ENCODE measurements around the gene PRKCB. TPM values are rescaled to one million over a fixed set of nuclear protein-coding genes. Genes with fewer than 3 reads are reported as not detected.
A peak's percentile ranks its signal among the peaks of the same experiment; 100 is the strongest.

Gene PRKCB
- total RNA-seq, 4 donors from 2014 or later = 7.7 to 40.0 (median 12.2) TPM

- H3K27me3 ChIP-seq = peaks cover 15% of the 10 kb centered on the region
- TF ChIP-seq POLR2A (IDR thresholded peaks at IDR 0.05) = no peak
- TF ChIP-seq CTCF (IDR thresholded peaks at IDR 0.05) = no peak
- 79% methylated on average over 9 of the region's 9 CpGs for WGBS
- DNase-seq (ENCODE audit: low spot score in 2 of 2) = no peak
- no peaks in the 10 kb centered on the region for H3K36me3 ChIP-seq
- no peaks in the 10 kb centered on the region for H3K9me3 ChIP-seq
- H3K4me3 ChIP-seq = no peak overlapping the region
- no peak overlapping the region for H3K27ac ChIP-seq
- H3K4me1 ChIP-seq = no peaks in the 10 kb centered on the region
Observed at GRCh38 chr16:24052329-24053098, 216.7 kb downstream of the PRKCB start.

GRCh38 chr16:24053099-24053946 is 217.5 kb downstream of the PRKCB start:
- H3K4me3 ChIP-seq = no peak overlapping the region
- no peaks in the 10 kb centered on the region for H3K36me3 ChIP-seq
- no peak overlapping the region for H3K27ac ChIP-seq
- no peak for TF ChIP-seq CTCF (IDR thresholded peaks at IDR 0.05)
- TF ChIP-seq POLR2AphosphoS5 (IDR thresholded peaks at IDR 0.05) = no peak
- no peak for TF ChIP-seq POLR2A (IDR thresholded peaks at IDR 0.05)
- no peak for TF ChIP-seq EP300 (IDR thresholded peaks at IDR 0.05)
- 81% methylated on average over 8 of the region's 8 CpGs for WGBS
- no peaks in the 10 kb centered on the region for H3K9me3 ChIP-seq
- no peaks in the 10 kb centered on the region for H3K4me1 ChIP-seq
- DNase-seq (ENCODE audit: low spot score in 2 of 2) = no peak
- H3K27me3 ChIP-seq = peaks cover 16% of the 10 kb centered on the region

GRCh38 chr16:24054741-24055491 is 219.1 kb downstream of the PRKCB start:
- DNase-seq (ENCODE audit: low spot score in 2 of 2) = no peak
- Histone ChIP-seq H3K4me3 (no peak overlapping the region), H3K27me3 (peaks cover 16% of the 10 kb centered on the region), H3K36me3 (no peaks in the 10 kb centered on the region), H3K9me3 (no peaks in the 10 kb centered on the region), H3K4me1 (no peaks in the 10 kb centered on the region), H3K27ac (no peak overlapping the region)
- WGBS = 53% methylated on average over 10 of the region's 12 CpGs
- no peak for TF ChIP-seq POLR2AphosphoS5 (IDR thresholded peaks at IDR 0.05)
- no peak for TF ChIP-seq CTCF (IDR thresholded peaks at IDR 0.05)
- TF ChIP-seq EP300 (IDR thresholded peaks at IDR 0.05) = no peak
- no peak for TF ChIP-seq POLR2A (IDR thresholded peaks at IDR 0.05)

- no peak overlapping the region for H3K4me3 ChIP-seq
- H3K27ac ChIP-seq = no peak overlapping the region
- WGBS = 90% methylated on average over 3 of the region's 3 CpGs
- no peaks in the 10 kb centered on the region for H3K9me3 ChIP-seq
- H3K4me1 ChIP-seq = no peaks in the 10 kb centered on the region
- DNase-seq (ENCODE audit: low spot score in 2 of 2) = peak in 1 of 2 donors; percentile 16
- TF ChIP-seq POLR2A (IDR thresholded peaks at IDR 0.05) = no peak
- no peak for TF ChIP-seq CTCF (IDR thresholded peaks at IDR 0.05)
- TF ChIP-seq EP300 (IDR thresholded peaks at IDR 0.05) = no peak
- no peak for TF ChIP-seq POLR2AphosphoS5 (IDR thresholded peaks at IDR 0.05)
- H3K27me3 ChIP-seq = peaks cover 3% of the 10 kb centered on the region
- no peaks in the 10 kb centered on the region for H3K36me3 ChIP-seq
Observed at GRCh38 chr16:24062270-24062817, 226.6 kb downstream of the PRKCB start.
